GM12875 (cell line): Measurements from ENCODE around the gene SIDT1.

Experiments used
- H3K4me3 ChIP-seq: one replicate; pipeline ENCODE4 v1.5.1; 2011; ENCODE audit warnings: low read depth, low read length, control low read depth
- CTCF ChIP-seq: IDR thresholded peaks from 2 replicates; pipeline ENCODE4 v1.5.1; 2011; ENCODE audit warnings: low read depth, mild to moderate bottlenecking, control low read depth, inconsistent platforms, low read length, moderate library complexity, borderline replicate concordance; ENCODE audit not compliant: insufficient read depth

The SIDT1 gene

GRCh38 chr3:113523241-113523640 is 9.1 kb upstream of the SIDT1 start:
- H3K4me3 ChIP-seq, result no peak overlapping the region
- no peak for TF ChIP-seq CTCF

- peak overlapping the region; percentile 98 for H3K4me3 ChIP-seq
- no peak for TF ChIP-seq CTCF
These were observed 561 bp downstream of the SIDT1 start for GRCh38 chr3:113532698-113533533.

DNA sequence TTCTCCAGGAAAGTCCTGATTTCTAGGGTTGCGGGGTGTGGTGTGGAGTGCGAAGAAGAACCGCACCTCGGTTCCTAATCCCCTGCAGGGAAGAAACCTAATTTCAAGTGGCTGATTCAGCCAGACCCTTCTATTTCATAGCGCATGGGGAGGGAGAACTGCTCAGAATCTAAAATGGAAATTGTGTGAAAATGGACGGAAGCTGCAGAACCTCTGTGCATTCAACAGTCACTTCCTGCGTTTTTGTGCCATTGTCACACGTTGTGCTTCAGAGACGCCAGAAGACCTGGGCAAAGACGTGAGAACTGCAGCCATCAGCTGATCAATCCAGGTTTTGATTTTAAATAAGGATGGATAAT is 1.2 kb downstream of the SIDT1 start:
- TF ChIP-seq CTCF, result no peak
- peak overlapping the region; percentile 98 for H3K4me3 ChIP-seq

DNA sequence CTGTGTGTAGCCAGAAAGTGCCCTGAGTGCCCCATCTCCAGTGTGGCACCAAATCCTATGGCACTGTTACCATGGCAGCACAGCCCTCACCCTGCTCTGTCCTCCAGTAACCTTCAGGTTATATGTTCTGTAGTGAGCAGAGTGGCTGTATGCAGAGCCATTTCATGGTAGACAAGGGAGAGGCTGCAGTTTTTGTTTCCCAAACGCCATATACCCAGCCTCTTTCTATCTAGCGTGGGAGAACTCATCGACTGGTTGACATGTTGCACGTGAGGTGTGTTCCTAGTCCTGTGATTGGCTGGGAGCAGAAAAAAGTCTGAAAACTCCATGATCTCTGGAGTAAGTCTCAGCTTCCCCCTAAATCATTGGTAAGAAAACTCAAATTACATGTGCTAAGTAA is 2.0 kb downstream of the SIDT1 start:
- H3K4me3 ChIP-seq, result peak overlapping the region; percentile 98
- TF ChIP-seq CTCF, result no peak

DNA sequence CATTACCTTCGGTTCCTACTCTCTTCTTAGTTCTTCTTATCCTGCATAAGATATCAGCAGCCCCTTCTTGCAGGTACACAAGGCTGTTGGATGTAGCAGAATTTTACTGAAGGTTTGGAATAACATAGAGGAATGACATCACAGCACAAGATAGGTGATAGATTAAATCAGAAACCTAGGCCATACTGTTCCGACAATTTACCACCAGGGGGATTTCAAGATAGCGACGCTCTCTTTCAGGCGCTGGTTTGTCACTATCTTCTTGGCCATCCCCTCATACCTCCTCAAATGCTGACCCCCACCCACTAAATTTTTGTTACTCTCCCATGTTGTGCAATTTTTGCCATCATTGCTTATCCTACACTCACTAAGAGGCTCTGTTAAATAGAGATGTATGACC is 3.5 kb downstream of the SIDT1 start:
- no peak overlapping the region for H3K4me3 ChIP-seq
- 0 out of 2 replicates have a peak, but pooled peaks have one; percentile 19 for TF ChIP-seq CTCF

- no peak for TF ChIP-seq CTCF
- no peak overlapping the region for H3K4me3 ChIP-seq
These were observed 4.3 kb downstream of the SIDT1 start for GRCh38 chr3:113536627-113537101.

GRCh38 chr3:113537155-113537554 is 4.8 kb downstream of the SIDT1 start:
- no peak overlapping the region for H3K4me3 ChIP-seq

More at GRCh38 chr3:113537155-113537554, 4.8 kb downstream of the SIDT1 start:
- no peak for TF ChIP-seq CTCF
